Epithelial cell of esophagus (primary cell): ENCODE data around the gene TMEM91.
"Not testable (repeated sequence)": the region's sequence is repeated elsewhere in the genome, so short reads cannot be mapped to it uniquely, and the experiment has no call there.

Experiments used
- DNase-seq: peaks from one replicate; pipeline ENCODE4 v3.0.0; 2010; ENCODE audit warnings: low read depth
- H3K4me3 ChIP-seq: 2 replicates; pipeline ENCODE4 v1.5.1; 2011; ENCODE audit warnings: mild to moderate bottlenecking, low read length, control low read depth
- CTCF ChIP-seq: IDR thresholded peaks from 2 replicates; pipeline ENCODE4 v1.5.1; 2011; ENCODE audit warnings: low read depth, mild to moderate bottlenecking, low read length, control low read depth, inconsistent platforms; ENCODE audit not compliant: insufficient read depth; ENCODE audit errors: missing control alignments

The TMEM91 gene

GRCh38 chr19:41344162-41344561 is 32.2 kb upstream of the TMEM91 start:
- H3K4me3 ChIP-seq, result no peak overlapping the region
- TF ChIP-seq CTCF, result no peak
- no peak for DNase-seq

DNA sequence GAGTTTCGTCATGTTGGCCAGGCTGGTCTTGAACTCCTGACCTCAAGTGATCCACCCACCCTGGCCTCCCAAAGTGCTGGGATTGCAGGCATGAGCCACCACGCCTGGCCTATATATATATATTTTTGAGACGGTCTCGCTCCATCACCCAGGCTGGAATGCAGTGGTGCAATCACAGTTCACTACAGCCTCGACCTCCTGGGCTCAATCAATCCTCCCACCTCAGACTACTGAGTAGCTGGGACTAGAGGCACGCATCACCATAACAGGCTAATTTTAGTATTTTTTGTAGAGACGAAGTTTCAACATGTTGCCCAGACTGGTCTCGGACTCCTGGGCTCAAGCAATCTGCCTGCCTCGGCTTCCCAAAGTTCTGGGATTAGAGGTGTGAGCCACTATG is 29.4 kb upstream of the TMEM91 start:
- not testable (repeated sequence) for DNase-seq, H3K4me3 ChIP-seq

DNA sequence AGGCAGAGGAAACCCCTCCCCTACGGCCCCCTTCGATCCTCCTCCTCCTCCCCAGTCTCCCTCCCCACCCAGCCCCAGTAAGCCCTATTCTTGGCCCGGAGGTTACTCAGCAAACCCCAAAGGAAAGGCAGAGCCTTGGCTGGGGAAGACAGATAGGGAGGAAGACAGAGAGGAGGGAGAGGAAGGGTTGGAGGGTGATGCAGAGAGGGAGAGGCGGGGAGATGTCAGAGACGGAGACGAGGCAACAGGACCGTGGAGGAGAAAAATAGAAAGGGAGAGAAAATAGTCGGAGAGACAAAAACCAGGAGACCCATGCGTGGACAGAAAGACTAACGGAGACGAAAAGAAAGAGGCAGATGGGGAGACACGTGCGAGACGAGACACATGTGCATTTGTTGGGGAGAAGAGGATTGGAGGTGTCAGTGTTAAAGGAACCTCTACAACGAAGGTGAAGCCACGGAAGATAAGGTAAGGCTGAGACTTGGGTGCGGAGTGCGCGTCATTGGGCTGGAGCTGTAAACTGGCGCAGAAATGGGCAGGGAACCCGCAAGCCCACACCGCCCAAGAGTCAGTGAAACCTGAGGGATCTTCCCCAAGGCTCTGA is 25.5 kb upstream of the TMEM91 start:
- DNase-seq, result no peak
- H3K4me3 ChIP-seq, result peak overlapping the region; percentile 75
- no peak for TF ChIP-seq CTCF

DNA sequence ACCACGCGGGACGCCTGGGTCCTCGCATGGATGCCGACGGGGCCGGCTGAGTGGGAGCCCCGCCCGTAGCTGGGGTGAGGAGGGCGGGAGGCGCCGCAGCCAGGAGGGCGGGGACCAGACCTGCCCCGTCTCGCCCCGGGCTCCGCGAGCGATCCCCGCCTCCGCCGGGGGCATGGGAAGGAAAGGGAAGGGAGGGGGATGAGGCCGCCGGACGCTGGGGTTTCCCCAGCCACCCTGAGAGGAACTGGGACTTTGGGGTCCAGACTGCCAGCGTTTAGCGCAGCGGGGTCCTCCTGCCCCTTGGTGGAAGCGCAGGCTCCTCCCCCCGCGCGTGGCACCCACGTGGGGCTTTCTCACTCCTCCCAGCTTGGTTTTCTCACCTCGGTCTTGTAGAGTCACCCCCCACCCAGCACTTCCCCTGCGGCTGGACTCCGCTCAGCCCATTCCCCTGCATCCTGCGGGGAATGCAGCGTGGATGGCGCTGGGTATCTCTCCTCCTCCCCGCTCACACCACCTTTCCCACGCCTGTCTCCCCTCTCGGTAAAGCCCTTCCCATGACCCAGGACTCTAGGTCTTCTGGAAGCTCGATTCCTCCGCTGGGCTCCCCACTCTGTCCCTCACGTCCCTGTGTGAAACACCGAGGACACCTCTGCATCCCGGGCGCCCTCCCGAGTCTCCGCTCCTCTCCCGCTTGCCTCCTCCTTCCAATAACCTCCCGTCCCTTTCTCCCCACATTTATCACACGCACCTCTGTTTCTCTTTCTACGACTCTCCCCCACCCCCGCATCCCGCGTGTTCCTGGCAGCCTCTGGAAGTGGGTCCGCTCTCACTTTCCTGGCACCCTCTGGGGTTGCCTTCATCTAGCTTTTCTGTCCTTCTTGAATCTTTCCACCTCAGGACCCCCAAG is 24.7 kb upstream of the TMEM91 start:
- no peak for TF ChIP-seq CTCF
- peak overlapping the region; percentile 75 for H3K4me3 ChIP-seq
- DNase-seq, result peak; percentile 70

- no peak for DNase-seq
- no peak for TF ChIP-seq CTCF
These were observed 24.1 kb upstream of the TMEM91 start for GRCh38 chr19:41352279-41352608.

DNA sequence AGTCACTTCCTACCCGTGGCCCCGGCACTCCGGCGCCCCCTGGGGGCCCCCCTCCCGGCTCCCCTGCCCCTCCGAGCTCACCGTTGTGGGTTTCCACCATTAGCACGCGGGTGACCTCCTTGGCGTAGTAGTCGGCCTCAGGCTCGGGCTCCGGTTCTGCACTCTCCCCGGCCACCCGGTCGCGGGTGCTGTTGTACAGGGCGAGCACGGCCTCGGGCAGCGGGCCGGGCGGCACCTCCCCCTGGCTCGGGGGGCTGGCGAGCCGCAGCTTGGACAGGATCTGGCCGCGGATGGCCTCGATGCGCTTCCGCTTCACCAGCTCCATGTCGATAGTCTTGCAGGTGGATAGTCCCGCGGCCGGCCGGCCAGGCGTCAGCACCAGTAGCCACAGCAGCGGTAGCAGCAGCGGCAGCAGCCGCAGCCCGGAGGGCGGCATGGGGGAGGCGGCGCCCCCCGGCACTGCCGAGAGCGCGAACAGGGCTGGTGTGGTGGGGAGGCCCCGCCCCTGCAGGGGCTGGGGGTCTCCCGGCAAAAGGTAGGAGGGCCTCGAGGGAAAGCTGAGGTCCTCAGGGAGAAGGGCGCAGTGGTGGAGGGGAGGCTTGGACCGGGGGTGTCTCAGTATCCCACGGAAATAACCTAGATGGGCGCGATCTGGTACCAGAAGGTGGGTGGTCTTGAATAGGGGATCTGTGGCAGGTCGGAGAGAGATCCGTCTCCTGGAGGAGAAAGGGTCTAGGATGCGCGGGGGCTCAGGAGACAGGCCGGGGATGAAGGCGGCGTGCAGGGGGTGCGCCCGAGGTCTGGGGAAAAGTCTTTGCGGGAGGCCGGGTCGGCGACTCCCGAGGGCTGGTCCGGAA is 23.5 kb upstream of the TMEM91 start:
- TF ChIP-seq CTCF, result peak; percentile 39
- peak; percentile 62 for DNase-seq
- peak overlapping the region; percentile 75 for H3K4me3 ChIP-seq

More at GRCh38 chr19:41352279-41352608, 24.1 kb upstream of the TMEM91 start:
- H3K4me3 ChIP-seq, result peak overlapping the region; percentile 75

DNA sequence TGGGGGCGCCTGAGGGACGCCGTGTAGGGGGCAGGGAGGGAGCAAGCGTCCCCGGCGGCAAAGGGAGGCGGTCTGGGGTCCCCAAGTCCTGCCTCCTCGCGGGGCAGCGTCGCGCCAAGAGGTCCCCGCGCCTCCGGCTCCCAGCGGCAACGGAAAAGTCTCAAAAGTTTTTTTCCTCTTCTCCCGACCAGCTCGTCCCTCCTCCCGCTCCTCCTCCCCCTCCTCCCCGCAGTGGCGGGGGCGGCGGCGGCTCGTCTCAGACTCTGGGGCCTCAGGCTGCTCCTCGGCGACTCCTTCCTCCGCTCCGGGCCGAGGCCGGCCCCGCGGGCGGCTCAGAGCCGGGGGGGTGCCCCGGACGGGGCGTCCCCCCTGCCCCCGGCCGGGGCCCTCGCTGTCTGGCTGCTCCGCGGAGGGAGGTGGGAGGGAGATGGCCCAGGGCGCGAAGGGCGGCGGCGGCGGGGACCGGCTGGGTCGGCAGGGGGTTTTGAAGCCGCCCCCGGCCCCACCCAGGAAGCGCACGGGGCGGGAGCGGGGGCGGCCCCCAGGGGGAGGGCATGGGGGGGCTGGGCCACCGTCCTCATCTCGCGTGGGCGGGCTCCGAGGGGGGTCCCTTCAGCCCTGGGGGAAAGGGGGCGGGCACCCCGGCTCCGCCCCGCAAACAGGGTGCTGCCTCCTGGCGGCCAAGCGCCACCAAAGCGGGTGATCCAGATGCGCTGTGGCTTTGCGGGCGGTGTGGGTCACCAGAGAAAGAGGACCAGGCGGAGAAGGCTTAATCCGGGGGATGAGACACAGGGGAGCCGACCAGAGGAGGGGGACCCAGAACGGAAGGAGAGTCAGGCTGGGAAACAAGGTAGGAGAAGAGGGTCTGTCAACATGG is 22.6 kb upstream of the TMEM91 start, which contains the start of gene TGFB1:
TGFB1 (minus strand) TSS at position 457 of the 877 bp plus-strand sequence. CDS start 878 bp downstream, outside the sequence.
- peak; percentile 80 for TF ChIP-seq CTCF
- peak within 1 kb of the TSS; percentile 75 for H3K4me3 ChIP-seq
- DNase-seq, result peak; percentile 82
